GM21390 (cell line): ENCODE data around the gene FBXO3.
"Not testable (repeated sequence)": the region's sequence is repeated elsewhere in the genome, so short reads cannot be mapped to it uniquely, and the experiment has no call there.

Experiments used
- ATAC-seq: cut with Tn5 transposase; IDR thresholded peaks from one replicate; pipeline ENCODE4 v1.9.1; 2021; ENCODE audit not compliant: unreplicated experiment

The FBXO3 gene

GRCh38 chr11:33730716-33731115 lies 43.6 kb downstream of the FBXO3 start:
- ATAC-seq, result no peak

GRCh38 chr11:33729072-33729664 lies 45.2 kb downstream of the FBXO3 start:
- not testable (repeated sequence) for ATAC-seq

- not testable (repeated sequence) for ATAC-seq
Observed at GRCh38 chr11:33727539-33727938, 46.8 kb downstream of the FBXO3 start.

GRCh38 chr11:33725496-33725895 lies 48.8 kb downstream of the FBXO3 start:
- no peak for ATAC-seq

- ATAC-seq, result no peak
Observed at GRCh38 chr11:33724644-33725035, 49.7 kb downstream of the FBXO3 start.

GRCh38 chr11:33723238-33723881 lies 51.0 kb downstream of the FBXO3 start:
- peak; percentile 22 for ATAC-seq

GRCh38 chr11:33722590-33723234 lies 51.6 kb downstream of the FBXO3 start:
- peak; percentile 71 for ATAC-seq

- no peak for ATAC-seq
Observed at GRCh38 chr11:33721984-33722383, 52.3 kb downstream of the FBXO3 start.

- ATAC-seq, result no peak
Observed at GRCh38 chr11:33721426-33721825, 52.9 kb downstream of the FBXO3 start.

GRCh38 chr11:33719587-33719986 lies 54.7 kb downstream of the FBXO3 start:
- no peak for ATAC-seq

GRCh38 chr11:33718440-33718839 lies 55.9 kb downstream of the FBXO3 start:
- ATAC-seq, result no peak

- ATAC-seq, result no peak
Observed at GRCh38 chr11:33716243-33716642, 58.1 kb downstream of the FBXO3 start.

GRCh38 chr11:33713856-33714398 lies 60.4 kb downstream of the FBXO3 start:
- no peak for ATAC-seq

GRCh38 chr11:33713151-33713855 lies 61.0 kb downstream of the FBXO3 start:
- ATAC-seq, result no peak

- no peak for ATAC-seq
Observed at GRCh38 chr11:33712436-33712835, 61.9 kb downstream of the FBXO3 start.

GRCh38 chr11:33709466-33709865 lies 64.9 kb downstream of the FBXO3 start:
- no peak for ATAC-seq

- ATAC-seq, result no peak
Observed at GRCh38 chr11:33708985-33709384, 65.3 kb downstream of the FBXO3 start.

- ATAC-seq, result not testable (repeated sequence)
Observed at GRCh38 chr11:33707831-33708230, 66.5 kb downstream of the FBXO3 start.

GRCh38 chr11:33706966-33707365 lies 67.4 kb downstream of the FBXO3 start:
- ATAC-seq, result no peak

GRCh38 chr11:33706546-33706945 lies 67.8 kb downstream of the FBXO3 start:
- no peak for ATAC-seq

- no peak for ATAC-seq
Observed at GRCh38 chr11:33704240-33705002, 69.9 kb downstream of the FBXO3 start.
